ENCODE data around the gene AKNA. TPM values are rescaled to one million over a fixed set of nuclear protein-coding genes. Genes with fewer than 3 reads are reported as not detected.

AKNA gene
- total RNA-seq, 1 donor from 2014 or later, result 16.0 TPM

DNA sequence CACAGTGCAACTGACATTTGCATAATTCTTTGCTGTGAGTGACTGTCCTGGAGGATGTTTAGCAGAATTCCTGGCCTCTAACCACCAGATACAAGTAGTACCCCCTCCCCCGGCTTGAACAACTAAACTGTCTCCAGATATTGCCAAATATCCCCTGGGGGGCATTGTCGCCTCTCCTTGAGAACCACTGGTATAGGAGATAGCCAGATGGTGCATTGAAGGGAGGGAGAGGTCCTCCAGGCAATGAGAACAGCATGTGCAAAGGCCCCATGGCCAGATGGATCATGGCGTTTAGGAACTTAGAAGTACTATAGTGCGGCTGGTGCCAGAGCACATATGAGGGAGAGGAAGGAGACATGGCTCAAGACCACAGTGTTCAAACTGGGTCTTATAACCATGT, 83.8 kb downstream of the AKNA start:
- Mint-ChIP-seq H3K27ac (ENCODE audit: unreplicated experiment) (no peak overlapping the region), H3K9me3 (ENCODE audit: unreplicated experiment) (no peaks in the 10 kb centered on the region), H3K4me3 (ENCODE audit: unreplicated experiment) (no peak overlapping the region), H3K4me1 (ENCODE audit: low read depth, unreplicated experiment) (peaks cover 2% of the 10 kb centered on the region), H3K27me3 (ENCODE audit: low read depth, unreplicated experiment) (peaks cover 2% of the 10 kb centered on the region), H3K36me3 (ENCODE audit: low read depth, unreplicated experiment) (peaks cover 28% of the 10 kb centered on the region)
- FAIRE-seq (no peak), DNase-seq (ENCODE audit: low read depth) (no peak)
- Histone ChIP-seq H3K4me1 (ENCODE audit: insufficient read depth, low read length) (no peaks in the 10 kb centered on the region), H3K27me3 (ENCODE audit: insufficient read depth, low read length) (no peaks in the 10 kb centered on the region), H3K36me3 (ENCODE audit: insufficient read depth, low read length) (peaks cover 2% of the 10 kb centered on the region), H3K9me3 (ENCODE audit: insufficient read depth, low read depth, low read length) (no peaks in the 10 kb centered on the region), H3K79me2 (ENCODE audit: insufficient read depth, low read length) (no peaks in the 10 kb centered on the region), H3K4me2 (ENCODE audit: low read length) (no peak overlapping the region), H3K4me3 (ENCODE audit: insufficient read depth, low read depth, low read length) (no peak overlapping the region), H3K27ac (ENCODE audit: low read depth, low read length) (no peak overlapping the region), H3K9ac (ENCODE audit: low read length) (no peak overlapping the region), H2AFZ (ENCODE audit: low read depth, low read length) (no peak overlapping the region), H4K20me1 (ENCODE audit: insufficient read depth, low read length) (no peaks in the 10 kb centered on the region)
- TF ChIP-seq EZH2 (IDR thresholded peaks at IDR 0.05; ENCODE audit: insufficient read depth, low read length), result no peak
- TF ChIP-seq, protein P1, sequence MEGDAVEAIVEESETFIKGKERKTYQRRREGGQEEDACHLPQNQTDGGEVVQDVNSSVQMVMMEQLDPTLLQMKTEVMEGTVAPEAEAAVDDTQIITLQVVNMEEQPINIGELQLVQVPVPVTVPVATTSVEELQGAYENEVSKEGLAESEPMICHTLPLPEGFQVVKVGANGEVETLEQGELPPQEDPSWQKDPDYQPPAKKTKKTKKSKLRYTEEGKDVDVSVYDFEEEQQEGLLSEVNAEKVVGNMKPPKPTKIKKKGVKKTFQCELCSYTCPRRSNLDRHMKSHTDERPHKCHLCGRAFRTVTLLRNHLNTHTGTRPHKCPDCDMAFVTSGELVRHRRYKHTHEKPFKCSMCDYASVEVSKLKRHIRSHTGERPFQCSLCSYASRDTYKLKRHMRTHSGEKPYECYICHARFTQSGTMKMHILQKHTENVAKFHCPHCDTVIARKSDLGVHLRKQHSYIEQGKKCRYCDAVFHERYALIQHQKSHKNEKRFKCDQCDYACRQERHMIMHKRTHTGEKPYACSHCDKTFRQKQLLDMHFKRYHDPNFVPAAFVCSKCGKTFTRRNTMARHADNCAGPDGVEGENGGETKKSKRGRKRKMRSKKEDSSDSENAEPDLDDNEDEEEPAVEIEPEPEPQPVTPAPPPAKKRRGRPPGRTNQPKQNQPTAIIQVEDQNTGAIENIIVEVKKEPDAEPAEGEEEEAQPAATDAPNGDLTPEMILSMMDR (IDR thresholded peaks at IDR 0.05; ENCODE audit: insufficient read depth, low read depth, low read length), result no peak

DNA sequence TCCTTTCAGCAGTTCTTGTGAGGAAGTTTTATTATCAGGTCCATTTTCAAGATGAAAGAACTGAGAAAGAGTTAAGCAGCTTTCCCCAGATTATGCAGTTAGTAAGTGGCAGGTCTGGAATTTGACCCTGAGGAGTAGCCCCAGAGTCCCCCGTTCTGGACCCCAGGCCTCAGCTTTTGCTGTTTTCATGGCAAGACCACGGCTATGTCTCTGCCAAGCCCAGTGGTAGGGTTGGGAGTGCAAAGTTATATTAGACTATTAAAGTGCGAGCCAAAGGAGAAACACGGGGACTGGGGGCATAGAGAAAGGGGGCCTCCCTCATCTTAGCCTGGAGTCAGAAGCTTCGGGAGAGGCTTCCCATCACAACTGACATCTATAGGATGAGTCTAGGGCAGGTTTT, 84.2 kb downstream of the AKNA start:
- TF ChIP-seq EZH2 (IDR thresholded peaks at IDR 0.05; ENCODE audit: insufficient read depth, low read length), result no peak
- TF ChIP-seq, protein P1 (IDR thresholded peaks at IDR 0.05; ENCODE audit: insufficient read depth, low read depth, low read length), result no peak
- H3K9ac ChIP-seq (ENCODE audit: low read length), result no peak overlapping the region
- no peaks in the 10 kb centered on the region for H3K27me3 ChIP-seq (ENCODE audit: insufficient read depth, low read length)
- H4K20me1 ChIP-seq (ENCODE audit: insufficient read depth, low read length), result no peaks in the 10 kb centered on the region
- no peak overlapping the region for H3K4me2 ChIP-seq (ENCODE audit: low read length)
- Mint-ChIP-seq H3K9me3 (ENCODE audit: unreplicated experiment) (no peaks in the 10 kb centered on the region), H3K4me3 (ENCODE audit: unreplicated experiment) (no peak overlapping the region), H3K27me3 (ENCODE audit: low read depth, unreplicated experiment) (peaks cover 2% of the 10 kb centered on the region), H3K27ac (ENCODE audit: unreplicated experiment) (no peak overlapping the region), H3K4me1 (ENCODE audit: low read depth, unreplicated experiment) (peaks cover 2% of the 10 kb centered on the region), H3K36me3 (ENCODE audit: low read depth, unreplicated experiment) (peaks cover 28% of the 10 kb centered on the region)
- H3K27ac ChIP-seq (ENCODE audit: low read depth, low read length), result no peak overlapping the region
- no peaks in the 10 kb centered on the region for H3K9me3 ChIP-seq (ENCODE audit: insufficient read depth, low read depth, low read length)
- no peak overlapping the region for H2AFZ ChIP-seq (ENCODE audit: low read depth, low read length)
- no peaks in the 10 kb centered on the region for H3K79me2 ChIP-seq (ENCODE audit: insufficient read depth, low read length)
- H3K36me3 ChIP-seq (ENCODE audit: insufficient read depth, low read length), result peaks cover 3% of the 10 kb centered on the region
- FAIRE-seq, result no peak
- H3K4me3 ChIP-seq (ENCODE audit: insufficient read depth, low read depth, low read length), result no peak overlapping the region
- DNase-seq (ENCODE audit: low read depth), result no peak
- H3K4me1 ChIP-seq (ENCODE audit: insufficient read depth, low read length), result no peaks in the 10 kb centered on the region

DNA sequence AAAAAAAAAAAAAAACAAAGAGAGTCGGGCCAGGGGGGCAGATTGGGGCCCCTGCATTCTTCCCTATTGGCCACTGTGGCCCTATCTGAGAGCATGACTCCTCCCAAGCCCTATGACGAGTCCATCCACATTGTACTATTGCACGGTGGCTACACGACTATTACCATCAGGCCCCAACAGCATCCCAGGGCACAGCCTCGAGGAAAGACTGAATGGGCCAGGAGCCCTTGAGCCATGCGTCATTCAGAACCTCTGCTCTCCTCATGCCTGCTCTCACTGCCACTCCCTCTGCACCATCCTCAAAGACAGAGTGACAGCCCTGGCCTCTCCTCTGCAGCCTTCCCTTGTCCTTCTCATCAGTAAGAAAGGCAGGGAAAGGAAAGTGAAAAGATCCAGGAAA, 85.1 kb downstream of the AKNA start:
- no peaks in the 10 kb centered on the region for H3K9me3 ChIP-seq (ENCODE audit: insufficient read depth, low read depth, low read length)
- H3K27ac ChIP-seq (ENCODE audit: low read depth, low read length), result no peak overlapping the region
- TF ChIP-seq, protein P1 (IDR thresholded peaks at IDR 0.05; ENCODE audit: insufficient read depth, low read depth, low read length), result no peak
- TF ChIP-seq EZH2 (IDR thresholded peaks at IDR 0.05; ENCODE audit: insufficient read depth, low read length), result no peak
- peaks cover 8% of the 10 kb centered on the region for H3K36me3 ChIP-seq (ENCODE audit: insufficient read depth, low read length)
- H3K9ac ChIP-seq (ENCODE audit: low read length), result no peak overlapping the region
- peaks cover 2% of the 10 kb centered on the region for H3K27me3 Mint-ChIP-seq (ENCODE audit: low read depth, unreplicated experiment)
- FAIRE-seq (no peak), DNase-seq (ENCODE audit: low read depth) (no peak)
- no peaks in the 10 kb centered on the region for H3K9me3 Mint-ChIP-seq (ENCODE audit: unreplicated experiment)
- no peak overlapping the region for H3K4me3 ChIP-seq (ENCODE audit: insufficient read depth, low read depth, low read length)
- H3K27me3 ChIP-seq (ENCODE audit: insufficient read depth, low read length), result no peaks in the 10 kb centered on the region
- no peak overlapping the region for H3K4me3 Mint-ChIP-seq (ENCODE audit: unreplicated experiment)
- no peaks in the 10 kb centered on the region for H3K79me2 ChIP-seq (ENCODE audit: insufficient read depth, low read length)
- H3K36me3 Mint-ChIP-seq (ENCODE audit: low read depth, unreplicated experiment), result peaks cover 30% of the 10 kb centered on the region
- no peaks in the 10 kb centered on the region for H4K20me1 ChIP-seq (ENCODE audit: insufficient read depth, low read length)
- H2AFZ ChIP-seq (ENCODE audit: low read depth, low read length), result no peak overlapping the region
- H3K4me1 ChIP-seq (ENCODE audit: insufficient read depth, low read length), result no peaks in the 10 kb centered on the region
- H3K4me1 Mint-ChIP-seq (ENCODE audit: low read depth, unreplicated experiment), result peaks cover 2% of the 10 kb centered on the region
- H3K27ac Mint-ChIP-seq (ENCODE audit: unreplicated experiment), result no peak overlapping the region
- H3K4me2 ChIP-seq (ENCODE audit: low read length), result no peak overlapping the region
